ENCODE results near the gene TCFL5. TPM values are rescaled to one million over a fixed set of nuclear protein-coding genes. Genes with fewer than 3 reads are reported as not detected.
A peak's percentile ranks its signal among the peaks of the same experiment; 100 is the strongest.

TCFL5 gene
- 10 to 100 TPM in 1 of 2 donors, 1 to 10 TPM in 1; 7.1 to 24.8 TPM for total RNA-seq

DNA sequence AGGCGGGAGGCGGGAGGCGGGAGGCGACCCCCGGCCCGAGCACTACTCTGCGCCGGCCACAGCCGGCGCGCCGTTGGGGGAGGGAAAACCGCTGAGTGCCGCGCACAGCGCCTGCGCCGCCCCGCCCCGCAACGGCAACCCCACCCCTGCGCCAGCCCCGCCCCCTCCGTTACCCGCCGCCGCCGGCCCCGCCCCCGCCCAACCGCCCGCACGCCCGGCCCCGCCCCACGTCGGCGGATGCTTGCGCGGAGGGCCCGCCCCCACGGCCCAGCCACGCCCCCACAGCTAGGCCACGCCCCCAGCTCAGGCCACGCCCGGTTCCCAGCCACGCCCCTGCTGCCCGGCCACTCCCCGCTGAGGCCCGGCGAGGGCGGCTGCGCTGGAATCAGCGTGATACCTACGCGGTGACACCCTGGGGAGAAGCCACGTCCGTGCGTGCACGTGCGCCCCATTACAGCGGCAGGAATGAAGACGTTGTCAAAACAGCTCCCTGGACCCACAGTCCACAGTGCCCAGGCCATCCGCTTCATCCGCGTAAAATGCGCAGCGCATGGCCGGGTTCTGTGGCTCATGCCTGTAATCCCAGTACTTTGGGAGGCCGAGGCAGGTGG, at the start of gene TCFL5:
Gene TCFL5, minus strand, starts transcription at position 97 of the 611 bp plus-strand sequence. CDS start 152 bp downstream, outside the sequence.
- H3K9me3 ChIP-seq = no peaks in the 10 kb centered on the region
- WGBS = 22% methylated on average over 26 of the region's 70 CpGs
- TF ChIP-seq POLR2A (IDR thresholded peaks at IDR 0.05) = no peak
- peak; percentile 59 for TF ChIP-seq POLR2AphosphoS5 (IDR thresholded peaks at IDR 0.05)
- H3K4me3 ChIP-seq = peak within 1 kb of the TSS; percentile 42 to 45
- no peaks in the 10 kb centered on the region for H3K27me3 ChIP-seq (replicated peaks; ENCODE audit: insufficient read depth)
- no peak within 1 kb of the TSS for H3K27ac ChIP-seq
- peaks cover 3% of the 10 kb centered on the region for H3K4me1 ChIP-seq (replicated peaks)
- intact Hi-C loops (cut with DNase I) = no loop called here
- peak; percentile 87 for DNase-seq (ENCODE audit: low spot score)
- H3K36me3 ChIP-seq = no peaks in the 10 kb centered on the region

GRCh38 chr20:62910777-62911497, 49.3 kb upstream of the TCFL5 start:
- no peaks in the 10 kb centered on the region for H3K4me1 ChIP-seq (replicated peaks)
- H3K27ac ChIP-seq = no peak overlapping the region
- no peaks in the 10 kb centered on the region for H3K27me3 ChIP-seq (replicated peaks; ENCODE audit: insufficient read depth)
- intact Hi-C loops (cut with DNase I) = no loop called here
- H3K4me3 ChIP-seq = no peak overlapping the region
- H3K9me3 ChIP-seq = no peaks in the 10 kb centered on the region
- no peak for DNase-seq (ENCODE audit: low spot score)
- TF ChIP-seq, protein P1, sequence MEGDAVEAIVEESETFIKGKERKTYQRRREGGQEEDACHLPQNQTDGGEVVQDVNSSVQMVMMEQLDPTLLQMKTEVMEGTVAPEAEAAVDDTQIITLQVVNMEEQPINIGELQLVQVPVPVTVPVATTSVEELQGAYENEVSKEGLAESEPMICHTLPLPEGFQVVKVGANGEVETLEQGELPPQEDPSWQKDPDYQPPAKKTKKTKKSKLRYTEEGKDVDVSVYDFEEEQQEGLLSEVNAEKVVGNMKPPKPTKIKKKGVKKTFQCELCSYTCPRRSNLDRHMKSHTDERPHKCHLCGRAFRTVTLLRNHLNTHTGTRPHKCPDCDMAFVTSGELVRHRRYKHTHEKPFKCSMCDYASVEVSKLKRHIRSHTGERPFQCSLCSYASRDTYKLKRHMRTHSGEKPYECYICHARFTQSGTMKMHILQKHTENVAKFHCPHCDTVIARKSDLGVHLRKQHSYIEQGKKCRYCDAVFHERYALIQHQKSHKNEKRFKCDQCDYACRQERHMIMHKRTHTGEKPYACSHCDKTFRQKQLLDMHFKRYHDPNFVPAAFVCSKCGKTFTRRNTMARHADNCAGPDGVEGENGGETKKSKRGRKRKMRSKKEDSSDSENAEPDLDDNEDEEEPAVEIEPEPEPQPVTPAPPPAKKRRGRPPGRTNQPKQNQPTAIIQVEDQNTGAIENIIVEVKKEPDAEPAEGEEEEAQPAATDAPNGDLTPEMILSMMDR (IDR thresholded peaks at IDR 0.05) = no peak
- TF ChIP-seq POLR2AphosphoS5 (IDR thresholded peaks at IDR 0.05) (no peak), POLR2A (IDR thresholded peaks at IDR 0.05) (no peak)
- peaks cover 24 to 26% of the 10 kb centered on the region in 2 donors for H3K36me3 ChIP-seq
- 91% methylated on average over 45 of the region's 45 CpGs for WGBS

DNA sequence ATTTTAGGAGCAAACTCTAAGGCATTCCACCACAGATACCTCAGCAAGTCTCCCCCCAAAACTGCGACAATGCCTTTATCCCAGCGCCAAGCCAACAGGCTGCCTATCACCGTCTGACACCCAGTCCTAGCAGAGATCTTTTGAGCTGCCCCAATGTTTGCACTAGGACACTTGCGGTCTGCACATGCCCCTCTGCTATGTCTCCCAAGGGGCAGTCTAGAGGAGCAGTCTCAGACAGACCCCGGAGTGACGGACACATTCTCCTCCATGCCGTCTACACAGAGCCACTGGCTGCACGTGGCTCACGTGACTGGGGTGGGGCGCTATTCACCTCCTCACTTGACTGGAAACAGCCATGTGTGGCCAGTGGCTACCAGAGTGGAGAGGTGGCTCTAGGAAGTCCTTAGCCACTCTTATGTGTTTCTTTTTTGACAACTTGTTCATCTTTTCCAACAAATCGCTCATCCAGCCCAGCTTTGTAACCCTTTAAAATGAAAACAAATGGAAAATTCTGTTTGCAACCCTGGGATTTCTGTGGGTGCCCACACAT, 48.7 kb upstream of the TCFL5 start:
- no peak overlapping the region for H3K27ac ChIP-seq
- intact Hi-C loops (cut with DNase I) = no loop called here
- no peak overlapping the region for H3K4me3 ChIP-seq
- H3K36me3 ChIP-seq = peaks cover 30 to 33% of the 10 kb centered on the region in 2 donors
- H3K9me3 ChIP-seq = no peaks in the 10 kb centered on the region
- DNase-seq (ENCODE audit: low spot score) = no peak
- H3K27me3 ChIP-seq (replicated peaks; ENCODE audit: insufficient read depth) = no peaks in the 10 kb centered on the region
- TF ChIP-seq POLR2A (IDR thresholded peaks at IDR 0.05) (no peak), POLR2AphosphoS5 (IDR thresholded peaks at IDR 0.05) (no peak)
- TF ChIP-seq, protein P1 (IDR thresholded peaks at IDR 0.05) = no peak
- WGBS = 88% methylated on average over 11 of the region's 11 CpGs
- H3K4me1 ChIP-seq (replicated peaks) = no peaks in the 10 kb centered on the region

- Histone ChIP-seq H3K27me3 (replicated peaks; ENCODE audit: insufficient read depth) (no peaks in the 10 kb centered on the region), H3K27ac (no peak overlapping the region), H3K9me3 (no peaks in the 10 kb centered on the region), H3K4me3 (no peak overlapping the region), H3K36me3 (peaks cover 34 to 37% of the 10 kb centered on the region in 2 donors), H3K4me1 (replicated peaks) (no peaks in the 10 kb centered on the region)
- TF ChIP-seq, protein P1 (IDR thresholded peaks at IDR 0.05) = no peak
- TF ChIP-seq POLR2AphosphoS5 (IDR thresholded peaks at IDR 0.05) (no peak), POLR2A (IDR thresholded peaks at IDR 0.05) (no peak)
- intact Hi-C loops (cut with DNase I) = no loop called here
- WGBS = 83% methylated on average over 18 of the region's 18 CpGs
- no peak for DNase-seq (ENCODE audit: low spot score)
Observed at GRCh38 chr20:62908971-62909791, 47.6 kb upstream of the TCFL5 start.
